GM12891 (cell line): ENCODE results near the gene HAGH.

Experiments
- PAX5 ChIP-seq: IDR thresholded peaks from 2 replicates; pipeline ENCODE4 v1.6.1; 2011; ENCODE audit warnings: low read length, moderate library complexity, mild to moderate bottlenecking; ENCODE audit not compliant: insufficient read depth, severe bottlenecking
- POLR2A ChIP-seq: IDR thresholded peaks from 2 replicates; pipeline ENCODE4 v1.6.1; 2011; ENCODE audit warnings: low read depth, low read length, control low read depth
- POLR2AphosphoS5 ChIP-seq: IDR thresholded peaks from 2 replicates; pipeline ENCODE4 v1.6.1; 2011; ENCODE audit warnings: low read depth, low read length, control low read depth
- POU2F2 ChIP-seq: IDR thresholded peaks from 2 replicates; pipeline ENCODE4 v1.6.1; 2011; ENCODE audit warnings: low read depth, mild to moderate bottlenecking, control low read depth, low read length, moderate library complexity
- SPI1 ChIP-seq: IDR thresholded peaks from 2 replicates; pipeline ENCODE4 v1.6.1; 2011; ENCODE audit warnings: low read depth, low read length, control low read depth
- TAF1 ChIP-seq: IDR thresholded peaks from 2 replicates; pipeline ENCODE4 v1.6.1; 2011; ENCODE audit warnings: low read depth, low read length, control low read depth

DNA sequence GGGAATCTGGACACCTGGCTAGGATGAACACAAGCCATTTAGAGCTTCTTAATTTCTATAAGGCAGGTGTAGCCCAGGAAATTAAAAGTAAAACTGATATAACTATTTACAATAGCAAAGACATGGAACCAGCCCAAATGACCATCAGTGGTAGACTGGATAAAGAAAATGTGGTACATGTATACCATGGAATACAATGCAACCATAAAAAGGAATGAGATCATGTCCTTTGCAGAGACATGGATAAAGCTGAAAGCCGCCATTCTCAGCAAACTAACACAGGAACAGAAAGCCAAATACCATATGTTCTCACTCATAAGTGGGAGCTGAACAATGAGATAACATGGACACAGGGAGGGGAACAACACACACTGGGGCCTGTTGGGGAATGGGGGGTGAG, 19.8 kb upstream of the HAGH start:
- no peak for TF ChIP-seq POLR2AphosphoS5
- no peak for TF ChIP-seq POLR2A
- no peak for TF ChIP-seq TAF1
- TF ChIP-seq SPI1, result no peak
- TF ChIP-seq PAX5, result no peak
- no peak for TF ChIP-seq POU2F2
